Fibroblast of lung (primary cell): ENCODE data around the gene ADAD2. TPM values are rescaled to one million over a fixed set of nuclear protein-coding genes. Genes with fewer than 3 reads are reported as not detected.

ENCODE experiments used
- DNase-seq, 2 donors: peaks; one replicate each; pipeline versions ENCODE4 v3.0.0 to v3.0.0-alpha.2; 2010; ENCODE audit warnings: low read depth in 2 of 2
- H2AFZ ChIP-seq: 2 replicates; pipeline ENCODE4 v1.5.1; 2012; ENCODE audit warnings: low read length, control low read depth, inconsistent platforms
- H3K27ac ChIP-seq: 2 replicates; pipeline ENCODE4 v1.5.1; 2011; ENCODE audit warnings: low read length, control low read depth; ENCODE audit not compliant: insufficient read depth
- H3K27me3 ChIP-seq: 2 replicates; pipeline ENCODE4 v1.5.1; 2011; ENCODE audit warnings: mild to moderate bottlenecking, low read length; ENCODE audit not compliant: control insufficient read depth, insufficient read depth
- H3K36me3 ChIP-seq: 2 replicates; pipeline ENCODE4 v1.5.1; 2011; ENCODE audit warnings: low read length; ENCODE audit not compliant: control insufficient read depth, insufficient read depth
- H3K4me1 ChIP-seq: 2 replicates; pipeline ENCODE4 v1.5.1; 2011; ENCODE audit warnings: low read length; ENCODE audit not compliant: control insufficient read depth, insufficient read depth; ENCODE audit errors: extremely low read depth
- H3K4me2 ChIP-seq: 2 replicates; pipeline ENCODE4 v1.5.1; 2011; ENCODE audit warnings: low read length, control low read depth; ENCODE audit not compliant: insufficient read depth; ENCODE audit errors: extremely low read depth
- H3K4me3 ChIP-seq, 4 experiments: fragments of 200-600 bp in 1 of 4; sonication (generic) in 1 of 4; replicated peaks in 1 of 4; 2 replicates each; pipeline ENCODE4 v1.5.1; 2011 to 2016; ENCODE audit warnings: low read length in 4 of 4, low read depth in 3 of 4, mild to moderate bottlenecking in 3 of 4, control low read depth in 2 of 4, inconsistent platforms in 1 of 4, mixed read lengths in 1 of 4; ENCODE audit not compliant: insufficient read depth in 1 of 4; ENCODE audit errors: control extremely low read depth in 1 of 4
- H3K79me2 ChIP-seq: 2 replicates; pipeline ENCODE4 v1.5.1; 2012; ENCODE audit warnings: mild to moderate bottlenecking, low read length, inconsistent platforms; ENCODE audit not compliant: control insufficient read depth, insufficient read depth
- H3K9ac ChIP-seq: 2 replicates; pipeline ENCODE4 v1.5.1; 2011; ENCODE audit warnings: mild to moderate bottlenecking, low read length, control low read depth; ENCODE audit not compliant: insufficient read depth
- H3K9me3 ChIP-seq: 2 replicates; pipeline ENCODE4 v1.5.1; 2012; ENCODE audit warnings: low read depth, low read length; ENCODE audit not compliant: control insufficient read depth, insufficient read depth
- H4K20me1 ChIP-seq: 2 replicates; pipeline ENCODE4 v1.5.1; 2011; ENCODE audit warnings: low read length; ENCODE audit not compliant: control insufficient read depth, insufficient read depth; ENCODE audit errors: extremely low read depth
- EZH2 ChIP-seq: IDR thresholded peaks from 2 replicates; pipeline ENCODE4 v1.5.1; 2012; ENCODE audit warnings: low read length, control low read depth, mild to moderate bottlenecking; ENCODE audit errors: missing control alignments
- polyA plus RNA-seq, 2 donors: library from polyadenylated mRNA; depleted of rRNA in 1 of 2; stranded (reverse) in 1 of 2; unstranded in 1 of 2; fragments of >200 nt; gene quantifications; 2 replicates each; pipeline ENCODE4 v1.2.1, GENCODE V29; 2011 to 2012; ENCODE audit warnings: missing spikeins in 1 of 2
- total RNA-seq: library from RNA; depleted of rRNA; stranded (reverse); fragments of >200 nt; gene quantifications from 2 replicates; pipeline ENCODE4 v1.2.1, GENCODE V29; 2014
- TF ChIP-seq, protein P1 (sequence below), 2 donors: IDR thresholded peaks in 1 of 2; conservative IDR thresholded peaks in 1 of 2; 1 replicate in 1 of 2; 2 replicates in 1 of 2; pipeline ENCODE4 v1.5.1; 2011 to 2012; ENCODE audit warnings: low read length in 2 of 2, control low read depth in 1 of 2, inconsistent platforms in 1 of 2, low read depth in 1 of 2, mild to moderate bottlenecking in 1 of 2

ADAD2 gene
- total and polyA plus RNA-seq, 2 donors (not counting 1 experiment from before 2014, with no cell fraction given), result not detected

DNA sequence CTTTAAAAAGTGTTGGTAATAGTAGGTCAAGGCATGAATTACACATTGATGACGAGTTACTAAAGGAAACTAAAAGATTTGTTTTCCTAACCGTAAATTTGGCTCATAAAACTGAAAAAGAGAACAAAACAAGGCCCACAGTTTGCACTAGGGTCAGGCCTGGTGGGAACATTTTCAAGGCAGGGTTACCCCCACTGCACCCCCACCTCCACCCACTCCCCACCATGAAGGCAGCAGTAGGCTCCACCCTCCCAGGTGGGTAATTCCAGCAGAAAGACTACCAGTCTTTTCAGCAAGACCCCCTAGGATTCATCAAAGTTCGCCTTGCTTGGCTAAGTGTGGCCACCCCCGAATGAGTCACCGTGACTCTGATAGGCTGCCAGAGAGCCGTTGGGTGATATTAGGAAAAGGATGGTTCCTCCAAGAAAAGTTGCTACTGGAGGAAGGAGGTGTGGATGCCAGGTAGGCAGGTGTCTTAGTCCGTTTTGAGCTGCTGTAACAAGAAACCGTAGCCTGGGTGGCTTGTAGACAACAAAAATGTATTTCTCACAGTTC is 37.2 kb upstream of the ADAD2 start:
- H3K9me3 ChIP-seq, result no peaks in the 10 kb centered on the region
- DNase-seq, result no peak
- no peak overlapping the region for H3K4me2 ChIP-seq
- H2AFZ ChIP-seq, result no peak overlapping the region
- no peaks in the 10 kb centered on the region for H4K20me1 ChIP-seq
- H3K27me3 ChIP-seq, result peaks cover 8% of the 10 kb centered on the region
- H3K36me3 ChIP-seq, result no peaks in the 10 kb centered on the region
- H3K4me1 ChIP-seq, result no peaks in the 10 kb centered on the region
- no peak overlapping the region for H3K9ac ChIP-seq
- H3K79me2 ChIP-seq, result no peaks in the 10 kb centered on the region
- H3K27ac ChIP-seq, result no peak overlapping the region
- H3K4me3 ChIP-seq, result no peak overlapping the region
- TF ChIP-seq, protein P1, sequence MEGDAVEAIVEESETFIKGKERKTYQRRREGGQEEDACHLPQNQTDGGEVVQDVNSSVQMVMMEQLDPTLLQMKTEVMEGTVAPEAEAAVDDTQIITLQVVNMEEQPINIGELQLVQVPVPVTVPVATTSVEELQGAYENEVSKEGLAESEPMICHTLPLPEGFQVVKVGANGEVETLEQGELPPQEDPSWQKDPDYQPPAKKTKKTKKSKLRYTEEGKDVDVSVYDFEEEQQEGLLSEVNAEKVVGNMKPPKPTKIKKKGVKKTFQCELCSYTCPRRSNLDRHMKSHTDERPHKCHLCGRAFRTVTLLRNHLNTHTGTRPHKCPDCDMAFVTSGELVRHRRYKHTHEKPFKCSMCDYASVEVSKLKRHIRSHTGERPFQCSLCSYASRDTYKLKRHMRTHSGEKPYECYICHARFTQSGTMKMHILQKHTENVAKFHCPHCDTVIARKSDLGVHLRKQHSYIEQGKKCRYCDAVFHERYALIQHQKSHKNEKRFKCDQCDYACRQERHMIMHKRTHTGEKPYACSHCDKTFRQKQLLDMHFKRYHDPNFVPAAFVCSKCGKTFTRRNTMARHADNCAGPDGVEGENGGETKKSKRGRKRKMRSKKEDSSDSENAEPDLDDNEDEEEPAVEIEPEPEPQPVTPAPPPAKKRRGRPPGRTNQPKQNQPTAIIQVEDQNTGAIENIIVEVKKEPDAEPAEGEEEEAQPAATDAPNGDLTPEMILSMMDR (conservative IDR thresholded peaks at IDR 0.05 in 1 of 2, IDR thresholded peaks at IDR 0.05 in 1 of 2; ENCODE audit: low read depth in 1 of 2, low read length in 2 of 2), result no peak
- no peak for TF ChIP-seq EZH2

DNA sequence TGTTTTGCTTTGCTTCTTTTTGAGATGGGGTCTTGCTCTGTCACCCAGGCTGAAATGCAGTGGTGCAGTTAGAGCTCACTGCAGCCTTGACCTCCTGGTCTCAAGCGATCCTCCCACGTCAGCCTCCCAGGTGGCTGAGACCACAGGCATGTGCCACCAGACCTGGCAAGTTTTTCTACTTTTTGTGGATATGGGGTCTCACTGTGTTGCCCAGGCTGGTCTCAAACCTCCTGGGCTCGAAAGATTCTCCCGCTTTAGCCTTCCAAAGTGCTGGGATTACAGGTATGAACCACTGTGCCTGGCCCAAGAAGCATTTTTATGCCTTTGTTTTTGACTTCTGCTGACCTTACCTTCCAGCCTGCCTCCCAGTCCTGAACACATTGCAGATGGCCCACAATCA is 35.7 kb upstream of the ADAD2 start:
- Histone ChIP-seq H3K4me2 (no peak overlapping the region), H3K4me1 (no peaks in the 10 kb centered on the region), H3K9me3 (no peaks in the 10 kb centered on the region), H3K27ac (no peak overlapping the region), H3K79me2 (no peaks in the 10 kb centered on the region), H2AFZ (no peak overlapping the region), H3K36me3 (no peaks in the 10 kb centered on the region), H3K27me3 (peaks cover 18% of the 10 kb centered on the region), H3K4me3 (no peak overlapping the region), H4K20me1 (no peaks in the 10 kb centered on the region), H3K9ac (no peak overlapping the region)
- DNase-seq, result no peak
- no peak for TF ChIP-seq EZH2
- TF ChIP-seq, protein P1 (conservative IDR thresholded peaks at IDR 0.05 in 1 of 2, IDR thresholded peaks at IDR 0.05 in 1 of 2; ENCODE audit: low read depth in 1 of 2, low read length in 2 of 2), result no peak

DNA sequence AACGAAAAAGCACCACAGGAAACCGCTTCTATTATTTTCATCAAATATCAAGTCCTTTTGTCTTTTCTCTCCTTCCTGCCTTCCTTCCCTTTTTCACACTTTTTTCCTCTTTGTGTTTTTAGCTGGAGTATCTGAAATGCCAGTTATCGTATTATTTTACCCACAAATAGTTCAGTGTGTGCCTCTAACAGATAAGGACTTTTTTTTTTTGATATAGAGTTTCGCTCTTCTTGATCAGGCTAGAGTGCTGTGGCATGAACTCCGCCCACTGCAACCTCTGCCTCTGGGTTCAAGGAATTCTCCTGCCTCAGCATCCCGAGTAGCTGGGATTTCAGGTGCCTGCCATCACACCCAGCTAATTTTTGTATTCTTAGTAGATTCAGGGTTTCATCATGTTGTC is 35.2 kb upstream of the ADAD2 start:
- no peaks in the 10 kb centered on the region for H3K9me3 ChIP-seq
- no peak overlapping the region for H2AFZ ChIP-seq
- H3K79me2 ChIP-seq, result no peaks in the 10 kb centered on the region
- no peaks in the 10 kb centered on the region for H3K4me1 ChIP-seq
- no peak overlapping the region for H3K4me3 ChIP-seq
- H4K20me1 ChIP-seq, result no peaks in the 10 kb centered on the region
- H3K36me3 ChIP-seq, result no peaks in the 10 kb centered on the region
- no peak overlapping the region for H3K9ac ChIP-seq
- H3K27ac ChIP-seq, result no peak overlapping the region
- TF ChIP-seq EZH2, result no peak
- TF ChIP-seq, protein P1 (conservative IDR thresholded peaks at IDR 0.05 in 1 of 2, IDR thresholded peaks at IDR 0.05 in 1 of 2; ENCODE audit: low read depth in 1 of 2, low read length in 2 of 2), result no peak
- H3K27me3 ChIP-seq, result peaks cover 18% of the 10 kb centered on the region
- DNase-seq, result no peak
- H3K4me2 ChIP-seq, result no peak overlapping the region
